HG02870 (cell line): ENCODE data around the gene OCIAD2.
"Not testable (repeated sequence)": the region's sequence is repeated elsewhere in the genome, so short reads cannot be mapped to it uniquely, and the experiment has no call there.

ENCODE experiments used
- ATAC-seq: cut with Tn5 transposase; IDR thresholded peaks from one replicate; pipeline ENCODE4 v1.9.1; 2021; ENCODE audit warnings: mild to moderate bottlenecking, moderate library complexity; ENCODE audit not compliant: unreplicated experiment

The OCIAD2 gene

GRCh38 chr4:48854982-48855381, 51.6 kb downstream of the OCIAD2 start:
- no peak for ATAC-seq

- ATAC-seq: no peak
Observed at GRCh38 chr4:48854395-48854683, 52.2 kb downstream of the OCIAD2 start.

DNA sequence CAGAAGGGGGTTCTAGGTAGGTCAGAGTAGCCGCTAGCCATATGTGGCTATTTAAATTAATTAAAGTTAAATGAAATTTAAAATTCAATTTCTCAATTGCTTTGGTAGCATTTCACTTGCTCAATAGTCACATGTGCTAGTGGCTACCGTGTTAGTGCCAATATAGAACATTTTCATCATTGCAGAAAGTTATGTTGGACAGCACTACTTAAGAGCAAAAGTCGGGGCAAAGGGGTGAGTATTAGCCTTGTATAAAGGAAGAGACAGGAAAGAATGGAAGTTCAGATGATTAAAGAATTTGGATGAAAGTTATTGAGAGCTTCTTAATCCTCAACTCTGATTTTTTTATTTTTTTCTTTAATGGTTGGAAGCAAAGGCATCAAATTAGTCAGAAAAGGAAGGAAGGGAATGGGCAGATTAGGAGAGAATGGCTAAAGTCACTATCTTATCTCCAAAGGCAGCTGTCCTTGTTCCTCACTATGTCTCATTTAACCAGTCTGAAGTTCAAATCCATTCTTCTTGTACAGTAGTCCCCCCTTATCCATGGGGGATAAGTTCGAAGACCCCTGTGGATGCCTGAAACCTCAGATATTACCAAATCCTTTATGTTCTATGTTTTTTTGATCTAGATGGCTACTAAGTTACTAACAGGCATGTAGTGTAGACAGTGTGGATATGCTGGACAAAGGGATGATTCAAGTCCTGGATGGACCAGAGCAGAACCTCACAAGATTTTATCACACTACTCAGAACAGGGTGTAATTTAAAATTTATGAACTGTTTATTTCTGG, 52.8 kb downstream of the OCIAD2 start:
- no peak for ATAC-seq

DNA sequence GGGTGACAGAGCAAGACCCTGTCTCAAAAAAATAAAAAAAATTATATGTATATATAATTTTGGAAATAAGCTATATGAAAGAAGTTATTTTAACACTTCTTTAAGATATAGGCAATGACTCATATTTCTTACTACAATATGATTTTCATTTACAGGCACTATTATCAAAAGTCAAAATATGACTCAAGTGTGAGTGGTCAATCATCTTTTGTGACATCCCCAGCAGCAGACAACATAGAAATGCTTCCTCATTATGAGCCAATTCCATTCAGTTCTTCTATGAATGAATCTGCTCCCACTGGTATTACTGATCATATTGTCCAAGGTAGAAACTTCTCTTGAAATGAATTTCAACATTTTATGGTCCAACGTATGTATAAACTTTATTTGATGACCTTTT, 54.9 kb downstream of the OCIAD2 start:
- no peak for ATAC-seq

DNA sequence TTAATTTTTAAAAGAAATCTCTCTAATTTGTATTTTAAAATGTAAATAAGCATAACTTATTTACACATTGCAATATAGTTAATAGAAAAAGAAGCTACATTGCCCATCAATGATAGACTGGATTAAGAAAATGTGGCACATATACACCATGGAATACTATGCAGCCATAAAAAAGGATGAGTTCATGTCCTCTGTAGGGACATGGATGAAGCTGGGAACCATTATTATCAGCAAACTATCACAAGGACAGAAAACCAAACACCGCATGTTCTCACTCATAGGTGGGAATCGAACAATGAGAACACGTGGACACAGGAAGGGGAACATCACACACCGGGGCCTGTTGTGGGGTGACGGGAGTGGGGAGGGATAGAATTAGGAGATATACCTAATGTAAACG, 57.8 kb downstream of the OCIAD2 start:
- not testable (repeated sequence) for ATAC-seq

DNA sequence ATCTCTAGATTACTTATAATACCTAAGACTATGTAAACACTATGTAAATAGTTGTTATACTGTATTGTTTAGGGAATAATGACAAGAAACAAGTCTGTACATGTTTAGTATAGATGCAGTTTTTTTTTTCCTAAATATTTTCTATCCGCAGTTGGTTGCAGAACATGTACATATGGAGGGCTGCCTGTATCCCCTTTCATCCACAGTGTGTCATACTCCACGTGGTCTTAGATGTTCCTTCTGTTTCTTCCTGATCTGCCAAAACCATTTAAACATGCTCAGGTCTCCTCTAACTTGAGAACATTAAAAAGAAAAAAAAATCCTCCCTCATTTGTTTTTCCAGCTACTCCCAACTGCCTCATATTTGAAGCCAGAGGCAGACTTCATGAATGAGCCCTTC, 61.7 kb downstream of the OCIAD2 start:
- ATAC-seq: no peak

DNA sequence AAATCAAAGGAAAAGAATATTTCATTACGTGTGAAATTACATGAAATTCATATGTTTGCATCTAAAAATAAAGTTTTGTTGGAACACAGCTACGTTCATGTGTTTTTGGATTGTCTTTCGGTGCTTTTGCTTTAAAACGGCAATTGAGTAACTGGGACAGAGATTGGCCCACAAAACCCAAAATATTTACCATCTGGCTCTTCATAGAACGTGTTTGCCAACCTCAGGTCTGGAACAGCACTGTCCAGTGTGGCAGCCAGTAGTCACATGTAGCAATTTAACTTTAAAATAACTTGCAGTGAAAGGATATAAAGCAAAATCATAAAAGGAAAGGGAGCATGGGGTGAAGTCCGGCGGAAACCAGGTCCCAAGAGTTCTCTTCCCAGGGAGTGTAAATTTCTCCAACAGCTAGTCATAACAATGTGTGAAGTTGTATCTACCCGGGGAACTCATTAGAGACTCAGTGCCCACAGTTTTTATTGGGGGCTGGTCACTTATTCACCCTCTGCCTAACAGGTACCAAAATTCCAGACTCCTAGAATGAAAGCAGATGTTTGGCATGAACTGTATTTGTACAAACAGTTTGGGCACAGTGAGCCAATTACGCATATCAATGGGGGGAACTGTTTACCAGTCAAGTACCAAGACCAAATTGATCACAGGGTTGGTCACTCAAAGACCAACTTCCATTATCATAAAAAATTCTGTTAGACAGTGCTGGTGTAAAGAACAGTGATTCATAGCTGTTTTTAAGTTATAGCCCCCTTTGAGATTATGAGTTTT, 65.3 kb downstream of the OCIAD2 start:
- ATAC-seq: no peak

DNA sequence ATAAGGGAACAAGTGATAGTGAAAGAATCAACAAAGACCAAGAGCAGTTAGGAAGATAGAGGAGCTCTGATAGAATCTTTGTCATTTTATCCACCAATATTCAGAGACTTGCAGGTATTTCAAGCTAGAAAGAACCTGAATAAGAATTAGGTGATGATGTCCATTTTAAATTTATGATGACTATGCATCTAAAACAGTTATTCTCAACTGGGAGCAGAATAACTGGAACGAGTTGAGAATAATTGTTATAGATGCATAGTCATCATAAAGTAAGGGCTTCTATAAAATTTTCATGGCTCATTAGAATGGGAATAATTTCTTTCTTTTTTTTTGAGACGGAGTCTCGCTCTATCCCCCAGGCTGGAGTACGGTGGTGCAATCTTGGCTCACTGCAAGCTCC, 69.9 kb downstream of the OCIAD2 start:
- ATAC-seq: no peak
